GM12878 (cell line): ENCODE data around the gene IFI27L2. TPM values are rescaled to one million over a fixed set of nuclear protein-coding genes. Genes with fewer than 3 reads are reported as not detected.

Experiments
- ATAC-seq: fragments of 200-7000 bp; cut with Tn5 transposase; 3 replicates; pipeline ENCODE4 v1.9.1; 2020; ENCODE audit warnings: mild to moderate bottlenecking, moderate library complexity
- BruUV-seq: library from RNA; stranded (reverse); fragments of 400-500 nt; replicated peaks from 2 replicates; lab custom pipeline; 2021; lab: Mats Ljungman, UMichigan
- CTCF ChIA-PET: fragments of 300-600 bp; sonication (Branson Sonifier 250); formaldehyde crosslinking; extraction: SDS; loops from one replicate; lab custom pipeline; 2021; ENCODE audit warnings: inconsistent platforms; lab: Yijun Ruan, JAX
- POLR2A ChIA-PET: fragments of 350-600 bp; formaldehyde crosslinking; extraction: SDS; loops from one replicate; lab custom pipeline; 2021; ENCODE audit warnings: inconsistent platforms; lab: Charles Lee
- RAD21 ChIA-PET: fragments of 300-600 bp; sonication (Branson Sonifier 250); formaldehyde crosslinking; loops from one replicate; lab custom pipeline; 2023; ENCODE audit warnings: antibody characterized with exemption; ENCODE audit not compliant: unreplicated experiment; lab: Charles Lee
- SMC1A ChIA-PET: fragments of 300-600 bp; sonication (Branson Sonifier 250); formaldehyde crosslinking; loops from one replicate; lab custom pipeline; 2023; ENCODE audit not compliant: unreplicated experiment, uncharacterized antibody; lab: Charles Lee
- DNase-seq: peaks from one replicate; pipeline ENCODE4 v3.0.0-alpha.2; 2011; ENCODE audit warnings: low read depth, low spot score
- FAIRE-seq: peaks from 3 replicates; lab custom pipeline; 2011; peaks lifted over from hg19 to GRCh38; lab: Jason Lieb, UNC
- H2AFZ ChIP-seq: 2 replicates; pipeline ENCODE4 v1.6.0; 2011; ENCODE audit warnings: low read depth, low read length, control low read depth; ENCODE audit not compliant: control insufficient read depth
- H3K27ac ChIP-seq: 2 replicates; pipeline ENCODE4 v1.5.1; 2011; ENCODE audit warnings: control low read depth; ENCODE audit not compliant: control insufficient read depth, insufficient read depth
- H3K27me3 ChIP-seq, 2 experiments: replicated peaks in 1 of 2; 2 replicates each; pipeline versions ENCODE4 v1.6.0 to v1.6.1; 2011; ENCODE audit warnings: low read length in 1 of 2; ENCODE audit not compliant: control insufficient read depth in 2 of 2, insufficient read depth in 2 of 2
- H3K36me3 ChIP-seq, 2 experiments: 2 replicates each; pipeline ENCODE4 v1.5.1; 2011; ENCODE audit warnings: low read length in 1 of 2; ENCODE audit not compliant: control insufficient read depth in 2 of 2, insufficient read depth in 2 of 2
- H3K4me1 ChIP-seq: 2 replicates; pipeline ENCODE4 v1.6.1; 2011; ENCODE audit warnings: mild to moderate bottlenecking, low read length, moderate library complexity, mixed read lengths; ENCODE audit not compliant: control insufficient read depth, insufficient read depth
- H3K4me2 ChIP-seq: 2 replicates; pipeline ENCODE4 v1.6.0; 2011; ENCODE audit warnings: control low read depth; ENCODE audit not compliant: control insufficient read depth, insufficient read depth
- H3K4me3 ChIP-seq: fragments of 200-600 bp; sonication (generic); 2 replicates; pipeline ENCODE4 v1.5.1; 2016
- H3K79me2 ChIP-seq: 2 replicates; pipeline ENCODE4 v1.6.0; 2011; ENCODE audit warnings: low read length; ENCODE audit not compliant: control insufficient read depth, insufficient read depth
- H3K9ac ChIP-seq: 2 replicates; pipeline ENCODE4 v1.8.0; 2011; ENCODE audit warnings: low read length, control low read depth, mixed read lengths; ENCODE audit not compliant: control insufficient read depth, insufficient read depth
- H3K9me3 ChIP-seq: replicated peaks from 3 replicates; pipeline ENCODE4 v1.5.1; 2011; ENCODE audit warnings: mild to moderate bottlenecking, low read length; ENCODE audit not compliant: control insufficient read depth, insufficient read depth
- H4K20me1 ChIP-seq: 2 replicates; pipeline ENCODE4 v1.6.0; 2011; ENCODE audit not compliant: control insufficient read depth, insufficient read depth
- CREB1 ChIP-seq: IDR thresholded peaks from 2 replicates; pipeline ENCODE4 v1.6.1; 2012; ENCODE audit warnings: low read depth, mild to moderate bottlenecking, inconsistent platforms
- MTA3 ChIP-seq: IDR thresholded peaks from 2 replicates; pipeline ENCODE4 v1.6.1; 2012; ENCODE audit warnings: low read length, inconsistent platforms, borderline replicate concordance
- POLR2A ChIP-seq: IDR thresholded peaks from 2 replicates; pipeline ENCODE4 v1.6.1; 2011; ENCODE audit warnings: low read depth, mild to moderate bottlenecking, low read length
- RELB ChIP-seq: fragments of 450-650 bp; IDR thresholded peaks from 2 replicates; pipeline ENCODE4 v1.6.1; 2017; ENCODE audit warnings: low read depth, mild to moderate bottlenecking, moderate library complexity
- TARDBP ChIP-seq: IDR thresholded peaks from 2 replicates; pipeline ENCODE4 v1.6.1; 2016; ENCODE audit warnings: borderline replicate concordance
- ZBTB40 ChIP-seq: fragments of 450-650 bp; IDR thresholded peaks from 2 replicates; pipeline ENCODE4 v1.6.1; 2016; ENCODE audit warnings: mild to moderate bottlenecking, moderate library complexity, borderline replicate concordance
- WGBS: methylation state at CpG from one replicate; pipeline ENCODE4 v1.1.6; 2016; ENCODE audit warnings: low lambda C conversion rate; ENCODE audit not compliant: insufficient replicate concordance, insufficient coverage; ENCODE audit errors: missing lambda C conversion rate; 5-methylcytosine and 5-hydroxymethylcytosine counted together
- in situ Hi-C: fragments of 300-500 bp; cut with MboI; formaldehyde crosslinking; loops from 9 replicates; pipeline ENCODE4 v1.14.3; 2018; ENCODE audit warnings: mixed read lengths
- intact Hi-C: fragments of 100-400 bp; cut with micrococcal nuclease; formaldehyde crosslinking; loops from one replicate; pipeline ENCODE4 v1.14.2; 2022; ENCODE audit not compliant: unreplicated experiment
- polyA plus RNA-seq, 11 experiments: library from polyadenylated mRNA; depleted of rRNA in 4 of 11; unstranded in 6 of 11; stranded (reverse) in 5 of 11; fragments of >200 nt; fragmentation: Nextera tagmentation in 4 of 11; fragmentation: Illumina TruSeq in 1 of 11; extraction: Ambion mirVana in 4 of 11; extraction: Trizol in 1 of 11; gene quantifications; 1 replicate in 1 of 11; 2 replicates in 10 of 11; pipeline versions ENCODE4 v1.2.1 to v1.2.3, GENCODE V29; 2011 to 2016; ENCODE audit warnings: inconsistent platforms in 2 of 11, missing spikeins in 2 of 11, low read depth in 1 of 11
- total RNA-seq, 4 experiments: library from RNA; depleted of rRNA in 3 of 4; stranded (reverse); fragments of >200 nt in 3 of 4; fragmentation: Illumina TruSeq in 1 of 4; extraction: Trizol in 1 of 4; gene quantifications; 2 replicates each; pipeline versions ENCODE4 v1.2.1 to v1.2.3, GENCODE V29; 2013 to 2021

The IFI27L2 gene
- total and polyA plus RNA-seq, 10 of the 15 experiments (the other 5 are each of a cell fraction or from before 2014, with no cell fraction given), result 26.6 to 134 (median 60.3) TPM

DNA sequence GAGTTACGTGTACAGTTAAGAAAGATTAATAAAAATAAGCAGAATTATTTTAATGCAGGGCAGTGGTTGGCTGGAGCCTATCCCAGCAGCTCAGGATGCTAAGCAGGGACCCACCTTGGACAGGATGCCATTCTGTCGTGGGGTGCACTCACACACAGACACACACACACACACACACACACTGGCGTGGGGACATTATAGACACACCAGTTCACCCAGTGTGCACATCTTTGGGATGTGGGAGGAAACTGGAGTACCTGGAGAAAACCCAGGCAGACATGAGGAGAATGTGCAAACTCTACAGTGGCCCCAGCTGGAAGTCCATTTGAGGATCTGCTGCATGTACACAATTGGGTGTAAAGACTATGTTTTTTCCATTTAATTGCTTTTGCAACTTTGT, 12.8 kb upstream of the IFI27L2 start:
- H3K9me3 ChIP-seq, result no peaks in the 10 kb centered on the region; the same call in 2 of the 3 replicates
- no peaks in the 10 kb centered on the region for H4K20me1 ChIP-seq
- ATAC-seq (no peak), FAIRE-seq (no peak), DNase-seq (no peak)
- no peak overlapping the region for H2AFZ ChIP-seq
- TF ChIP-seq MTA3 (no peak), CREB1 (no peak), POLR2A (no peak), RELB (no peak), TARDBP (no peak), ZBTB40 (no peak)
- ChIA-PET CTCF (interaction anchor here (0.7 to 8.9 kb wide), 5 partner anchors 10 to 527 kb away, joined by 3 to 221 read pairs (median 10); no protein-coding TSS in a partner anchor), RAD21 (interaction anchor here (0.9 to 1.2 kb wide), 5 partner anchors 10 to 133 kb away, joined by 3 to 5 read pairs (median 3); no protein-coding TSS in a partner anchor), SMC1A (interaction anchor here (0.6 to 1.5 kb wide), 7 partner anchors 13 to 878 kb away, joined by 3 to 5 read pairs (median 3); partner anchors contain the start of gene IFI27L2), POLR2A (no interaction called here)
- H3K4me3 ChIP-seq, result no peak overlapping the region
- no TSS peak for BruUV-seq
- no peaks in the 10 kb centered on the region for H3K27me3 ChIP-seq
- in situ Hi-C loops (no loop called here), intact Hi-C loops (no loop called here)
- H3K36me3 ChIP-seq, result no peaks in the 10 kb centered on the region
- WGBS, result 20% methylated on average over 3 of the region's 3 CpGs
- H3K9ac ChIP-seq, result no peak overlapping the region
- H3K27ac ChIP-seq, result no peak overlapping the region
- H3K4me1 ChIP-seq, result peaks cover 5% of the 10 kb centered on the region
- no peaks in the 10 kb centered on the region for H3K79me2 ChIP-seq
- H3K4me2 ChIP-seq, result no peak overlapping the region
